ENCODE data around the gene IFT122. TPM values are rescaled to one million over a fixed set of nuclear protein-coding genes. Genes with fewer than 3 reads are reported as not detected.
"Not testable (repeated sequence)": the region's sequence is repeated elsewhere in the genome, so short reads cannot be mapped to it uniquely, and the experiment has no call there.

Gene IFT122
- total RNA-seq, 1 donor from 2014 or later, result 20.6 TPM

DNA sequence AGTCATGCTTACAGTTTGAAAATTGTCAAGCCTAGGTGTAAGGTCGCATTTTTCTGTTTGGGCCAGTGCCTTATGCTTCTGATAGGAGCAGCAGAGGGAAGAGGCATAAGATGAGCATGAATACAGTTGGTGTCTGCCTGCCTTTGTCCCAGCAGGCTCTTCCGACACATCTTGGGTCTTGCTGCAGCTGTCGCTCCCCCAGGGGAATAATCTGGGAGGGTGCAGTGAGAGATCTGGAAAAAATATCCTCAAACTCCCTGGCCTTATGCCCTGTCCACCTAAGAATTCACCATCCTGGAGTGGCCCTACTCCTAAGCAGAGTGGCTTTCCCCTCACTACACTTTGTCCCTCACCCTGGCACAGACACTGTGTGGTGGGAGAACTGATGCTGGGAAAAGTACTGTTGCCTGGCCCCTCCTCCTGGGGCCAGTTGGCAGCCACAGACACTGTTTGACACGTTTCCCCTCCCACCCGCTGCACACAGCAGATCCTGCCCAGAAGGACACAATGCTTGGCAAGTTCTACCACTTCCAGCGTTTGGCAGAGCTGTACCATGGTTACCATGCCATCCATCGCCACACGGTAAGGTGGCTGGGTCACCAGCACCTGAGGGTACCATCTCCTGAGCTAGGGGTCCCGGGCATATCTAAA lies 67.3 kb downstream of the IFT122 start:
- TF ChIP-seq, protein P1, sequence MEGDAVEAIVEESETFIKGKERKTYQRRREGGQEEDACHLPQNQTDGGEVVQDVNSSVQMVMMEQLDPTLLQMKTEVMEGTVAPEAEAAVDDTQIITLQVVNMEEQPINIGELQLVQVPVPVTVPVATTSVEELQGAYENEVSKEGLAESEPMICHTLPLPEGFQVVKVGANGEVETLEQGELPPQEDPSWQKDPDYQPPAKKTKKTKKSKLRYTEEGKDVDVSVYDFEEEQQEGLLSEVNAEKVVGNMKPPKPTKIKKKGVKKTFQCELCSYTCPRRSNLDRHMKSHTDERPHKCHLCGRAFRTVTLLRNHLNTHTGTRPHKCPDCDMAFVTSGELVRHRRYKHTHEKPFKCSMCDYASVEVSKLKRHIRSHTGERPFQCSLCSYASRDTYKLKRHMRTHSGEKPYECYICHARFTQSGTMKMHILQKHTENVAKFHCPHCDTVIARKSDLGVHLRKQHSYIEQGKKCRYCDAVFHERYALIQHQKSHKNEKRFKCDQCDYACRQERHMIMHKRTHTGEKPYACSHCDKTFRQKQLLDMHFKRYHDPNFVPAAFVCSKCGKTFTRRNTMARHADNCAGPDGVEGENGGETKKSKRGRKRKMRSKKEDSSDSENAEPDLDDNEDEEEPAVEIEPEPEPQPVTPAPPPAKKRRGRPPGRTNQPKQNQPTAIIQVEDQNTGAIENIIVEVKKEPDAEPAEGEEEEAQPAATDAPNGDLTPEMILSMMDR (IDR thresholded peaks at IDR 0.05; ENCODE audit: partially characterized antibody, unreplicated experiment), result no peak
- no peak for DNase-seq
- Mint-ChIP-seq H3K27ac (ENCODE audit: unreplicated experiment) (no peak overlapping the region), H3K4me1 (ENCODE audit: low read depth, unreplicated experiment) (peaks cover 23% of the 10 kb centered on the region), H3K4me3 (ENCODE audit: unreplicated experiment) (no peak overlapping the region), H3K27me3 (ENCODE audit: unreplicated experiment) (peaks cover 2% of the 10 kb centered on the region), H3K36me3 (ENCODE audit: unreplicated experiment) (no peaks in the 10 kb centered on the region), H3K9me3 (ENCODE audit: unreplicated experiment) (peaks cover 3% of the 10 kb centered on the region)

DNA sequence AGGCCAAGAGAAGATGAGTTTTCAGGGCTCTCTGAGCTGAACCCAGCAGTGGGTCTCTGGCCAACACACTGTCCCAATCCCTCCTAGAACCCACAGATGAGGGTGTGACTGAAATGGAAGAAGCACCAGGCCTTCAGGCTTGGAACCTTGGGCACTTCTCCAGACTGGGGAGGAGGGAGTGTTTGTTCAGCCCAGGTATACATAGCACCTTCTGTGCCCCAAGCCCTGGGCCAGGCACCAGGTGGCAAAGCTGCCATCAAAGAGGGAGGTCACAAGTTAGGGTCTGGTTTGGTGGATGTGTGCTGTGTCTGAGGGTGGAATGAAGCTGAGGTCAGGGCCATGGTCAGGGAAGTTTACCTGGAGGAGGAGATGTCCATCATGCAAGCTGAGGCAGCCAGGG lies 72.6 kb downstream of the IFT122 start:
- DNase-seq, result no peak
- Mint-ChIP-seq H3K4me3 (ENCODE audit: unreplicated experiment) (no peak overlapping the region), H3K36me3 (ENCODE audit: unreplicated experiment) (no peaks in the 10 kb centered on the region), H3K27me3 (ENCODE audit: unreplicated experiment) (peaks cover 20% of the 10 kb centered on the region), H3K27ac (ENCODE audit: unreplicated experiment) (no peak overlapping the region), H3K9me3 (ENCODE audit: unreplicated experiment) (peaks cover 10% of the 10 kb centered on the region), H3K4me1 (ENCODE audit: low read depth, unreplicated experiment) (peaks cover 3% of the 10 kb centered on the region)
- TF ChIP-seq, protein P1 (IDR thresholded peaks at IDR 0.05; ENCODE audit: partially characterized antibody, unreplicated experiment), result no peak

DNA sequence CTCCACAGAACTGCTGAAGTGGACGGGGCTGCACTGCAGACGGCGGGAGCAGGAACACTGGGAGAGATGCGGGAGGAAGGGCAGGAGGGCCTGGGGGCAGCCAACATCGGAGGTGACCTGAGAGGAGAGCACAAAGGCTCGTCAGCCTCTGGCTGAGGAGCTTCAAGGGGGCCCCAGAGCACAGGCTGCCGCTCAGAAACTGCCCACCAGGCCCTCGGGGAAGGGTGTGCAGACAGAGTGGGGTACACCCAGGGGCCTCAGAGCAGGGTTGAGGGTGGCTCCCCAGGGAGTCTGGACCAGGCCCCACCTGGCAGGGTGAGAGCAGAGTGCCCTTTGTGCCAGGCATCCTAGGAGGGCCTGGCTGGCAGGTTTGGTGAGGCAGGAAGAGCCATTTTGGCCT lies 73.7 kb downstream of the IFT122 start:
- peaks cover 2% of the 10 kb centered on the region for H3K4me1 Mint-ChIP-seq (ENCODE audit: low read depth, unreplicated experiment)
- no peaks in the 10 kb centered on the region for H3K36me3 Mint-ChIP-seq (ENCODE audit: unreplicated experiment)
- H3K9me3 Mint-ChIP-seq (ENCODE audit: unreplicated experiment), result peaks cover 8% of the 10 kb centered on the region
- H3K27ac Mint-ChIP-seq (ENCODE audit: unreplicated experiment), result no peak overlapping the region
- H3K27me3 Mint-ChIP-seq (ENCODE audit: unreplicated experiment), result peaks cover 20% of the 10 kb centered on the region
- no peak overlapping the region for H3K4me3 Mint-ChIP-seq (ENCODE audit: unreplicated experiment)
- TF ChIP-seq, protein P1 (IDR thresholded peaks at IDR 0.05; ENCODE audit: partially characterized antibody, unreplicated experiment), result no peak
- no peak for DNase-seq

DNA sequence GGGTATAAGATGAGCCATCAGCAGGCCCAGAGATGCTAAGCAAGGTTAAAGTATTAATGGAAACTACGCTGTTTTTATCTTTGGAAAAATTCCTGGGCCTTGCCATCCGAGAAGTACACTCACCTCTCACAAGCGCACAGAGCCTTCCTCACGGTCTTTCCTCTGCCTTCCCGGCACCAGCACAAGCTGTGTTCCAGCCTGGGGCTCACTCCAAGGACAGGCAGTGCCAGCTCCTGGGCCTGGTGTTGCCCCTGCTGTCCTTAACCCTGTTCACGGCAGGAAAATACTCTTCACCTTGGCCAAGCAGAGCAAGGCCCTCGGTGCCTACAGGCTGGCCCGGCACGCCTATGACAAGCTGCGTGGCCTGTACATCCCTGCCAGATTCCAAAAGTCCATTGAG lies 74.1 kb downstream of the IFT122 start:
- H3K4me1 Mint-ChIP-seq (ENCODE audit: low read depth, unreplicated experiment), result peaks cover 2% of the 10 kb centered on the region

DNA sequence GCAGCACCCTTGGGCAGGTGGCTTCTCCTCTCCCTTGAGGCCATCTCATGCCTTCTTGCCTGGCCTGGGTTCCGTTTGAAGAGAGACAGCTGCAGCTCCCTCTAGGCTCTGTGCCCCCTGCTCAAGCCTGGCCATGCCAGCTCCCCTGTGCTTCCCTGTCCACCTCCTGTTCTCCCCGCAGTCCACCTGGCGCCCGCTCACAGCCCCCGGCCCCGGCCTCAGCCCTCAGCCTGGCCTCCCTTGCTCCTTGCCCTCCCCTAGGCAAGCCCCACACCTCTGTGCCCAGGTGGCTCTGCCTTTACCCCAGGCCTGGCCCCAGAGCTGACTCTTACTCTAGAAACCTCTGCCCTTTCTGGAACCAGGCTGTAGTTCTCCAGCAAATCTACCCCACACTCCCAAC lies 74.5 kb downstream of the IFT122 start:
- no peak for DNase-seq
- H3K36me3 Mint-ChIP-seq (ENCODE audit: unreplicated experiment), result no peaks in the 10 kb centered on the region
- peaks cover 2% of the 10 kb centered on the region for H3K4me1 Mint-ChIP-seq (ENCODE audit: low read depth, unreplicated experiment)
- no peak overlapping the region for H3K4me3 Mint-ChIP-seq (ENCODE audit: unreplicated experiment)
- TF ChIP-seq, protein P1 (IDR thresholded peaks at IDR 0.05; ENCODE audit: partially characterized antibody, unreplicated experiment), result no peak
- H3K27ac Mint-ChIP-seq (ENCODE audit: unreplicated experiment), result no peak overlapping the region
- peaks cover 7% of the 10 kb centered on the region for H3K9me3 Mint-ChIP-seq (ENCODE audit: unreplicated experiment)
- peaks cover 20% of the 10 kb centered on the region for H3K27me3 Mint-ChIP-seq (ENCODE audit: unreplicated experiment)

More for the DNA sequence above, 74.1 kb downstream of the IFT122 start:
- TF ChIP-seq, protein P1 (IDR thresholded peaks at IDR 0.05; ENCODE audit: partially characterized antibody, unreplicated experiment), result no peak
- Mint-ChIP-seq H3K9me3 (ENCODE audit: unreplicated experiment) (peaks cover 7% of the 10 kb centered on the region), H3K36me3 (ENCODE audit: unreplicated experiment) (no peaks in the 10 kb centered on the region), H3K27ac (ENCODE audit: unreplicated experiment) (no peak overlapping the region), H3K4me3 (ENCODE audit: unreplicated experiment) (no peak overlapping the region), H3K27me3 (ENCODE audit: unreplicated experiment) (peaks cover 20% of the 10 kb centered on the region)
- DNase-seq, result no peak

DNA sequence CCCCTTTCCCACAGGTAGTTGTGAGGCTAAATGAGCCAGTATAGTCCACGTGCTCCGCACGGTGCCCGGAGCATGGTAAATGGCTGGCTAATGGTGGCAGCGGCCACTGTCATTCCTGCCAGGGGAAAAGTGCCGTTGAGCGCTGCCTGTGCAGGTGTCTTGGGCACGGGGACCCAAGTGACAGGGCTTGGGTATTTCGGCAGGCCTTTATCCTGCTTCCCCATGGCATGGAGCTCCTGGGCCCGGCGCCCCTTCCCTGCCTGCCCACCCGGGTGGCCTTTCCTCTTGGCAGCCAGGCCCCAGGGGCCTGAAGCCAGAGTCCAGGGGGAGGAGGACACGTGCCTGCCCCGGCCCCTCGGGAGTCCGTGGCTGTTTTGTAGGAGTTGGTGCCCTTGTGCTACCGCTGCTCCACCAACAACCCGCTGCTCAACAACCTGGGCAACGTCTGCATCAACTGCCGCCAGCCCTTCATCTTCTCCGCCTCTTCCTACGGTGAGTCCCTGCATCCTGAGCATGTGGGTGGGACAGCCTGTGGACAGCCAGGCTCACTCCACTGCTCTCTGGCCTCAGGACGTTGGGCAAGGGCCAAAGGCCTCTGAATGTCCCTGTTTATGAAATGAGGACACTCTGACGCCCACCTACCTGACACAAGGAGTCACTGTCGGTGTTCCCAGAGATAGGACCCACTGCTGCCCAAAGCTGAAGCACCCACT lies 75.2 kb downstream of the IFT122 start:
- H3K27ac Mint-ChIP-seq (ENCODE audit: unreplicated experiment); H3K4me1 Mint-ChIP-seq (ENCODE audit: low read depth, unreplicated experiment); H3K9me3 Mint-ChIP-seq (ENCODE audit: unreplicated experiment); H3K4me3 Mint-ChIP-seq (ENCODE audit: unreplicated experiment); DNase-seq; H3K36me3 Mint-ChIP-seq (ENCODE audit: unreplicated experiment): not testable (repeated sequence)
- peaks cover 20% of the 10 kb centered on the region for H3K27me3 Mint-ChIP-seq (ENCODE audit: unreplicated experiment)

DNA sequence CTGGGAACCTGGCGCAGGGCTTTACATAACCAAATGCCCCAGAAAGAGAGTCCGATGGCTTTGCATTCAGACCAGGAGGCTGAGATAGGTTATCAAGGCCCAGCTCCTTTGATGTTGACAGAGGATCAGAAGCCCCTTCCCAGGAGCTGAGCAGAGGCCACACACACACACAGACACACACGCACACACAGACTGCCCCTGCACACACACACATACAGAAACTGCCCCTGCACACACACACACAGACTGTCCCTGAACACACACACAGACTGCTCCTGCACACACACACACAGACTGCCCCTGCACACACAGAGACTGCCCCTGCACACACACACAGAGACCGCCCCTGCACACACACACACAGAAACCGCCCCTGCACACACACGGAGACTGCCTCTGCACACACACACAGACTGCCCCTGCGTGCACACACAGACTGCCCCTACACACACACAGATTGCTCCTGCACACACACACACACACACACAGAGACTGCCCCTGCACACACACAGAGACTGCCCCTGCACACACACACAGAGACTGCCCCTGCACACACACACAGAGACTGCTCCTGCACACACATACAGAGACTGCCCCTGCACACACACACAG lies 75.9 kb downstream of the IFT122 start:
- DNase-seq; H3K36me3 Mint-ChIP-seq (ENCODE audit: unreplicated experiment); H3K9me3 Mint-ChIP-seq (ENCODE audit: unreplicated experiment); H3K4me3 Mint-ChIP-seq (ENCODE audit: unreplicated experiment); H3K27ac Mint-ChIP-seq (ENCODE audit: unreplicated experiment); H3K4me1 Mint-ChIP-seq (ENCODE audit: low read depth, unreplicated experiment): not testable (repeated sequence)
- H3K27me3 Mint-ChIP-seq (ENCODE audit: unreplicated experiment), result peaks cover 21% of the 10 kb centered on the region

Measured in glutamatergic neuron (in vitro differentiated cells).